H9 (cell line): ENCODE results near the gene BRICD5. TPM values are rescaled to one million over a fixed set of nuclear protein-coding genes. Genes with fewer than 3 reads are reported as not detected.

Experiments
- DNase-seq: peaks from one replicate; pipeline ENCODE4 v3.0.0-alpha.2; 2017
- H2AFZ ChIP-seq: one replicate; pipeline ENCODE4 v1.6.1; 2013; ENCODE audit warnings: mild to moderate bottlenecking, low read length, control low read depth, moderate library complexity
- H2AK5ac ChIP-seq: 2 replicates; pipeline ENCODE4 v1.6.1; 2013; ENCODE audit warnings: low read length, control low read depth, mixed read lengths; ENCODE audit not compliant: insufficient read length
- H2BK120ac ChIP-seq: one replicate; pipeline ENCODE4 v1.6.1; 2013; ENCODE audit warnings: low read depth, mild to moderate bottlenecking, low read length, control low read depth, inconsistent platforms; ENCODE audit not compliant: poor library complexity, severe bottlenecking
- H2BK12ac ChIP-seq: 2 replicates; pipeline ENCODE4 v1.6.1; 2013; ENCODE audit warnings: low read length, control low read depth, mixed read lengths, low read depth; ENCODE audit not compliant: insufficient read length
- H2BK15ac ChIP-seq: 2 replicates; pipeline ENCODE4 v1.6.1; 2013; ENCODE audit warnings: low read depth, low read length, control low read depth
- H2BK20ac ChIP-seq: one replicate; pipeline ENCODE4 v1.6.1; 2013; ENCODE audit warnings: low read depth, mild to moderate bottlenecking, low read length, control low read depth, inconsistent platforms; ENCODE audit not compliant: poor library complexity, severe bottlenecking
- H2BK5ac ChIP-seq: 2 replicates; pipeline ENCODE4 v1.6.1; 2013; ENCODE audit warnings: low read length, control low read depth, mixed read lengths; ENCODE audit not compliant: insufficient read length
- H3K14ac ChIP-seq: 2 replicates; pipeline ENCODE4 v1.6.1; 2013; ENCODE audit warnings: low read length, control low read depth; ENCODE audit not compliant: insufficient read depth
- H3K18ac ChIP-seq: 2 replicates; pipeline ENCODE4 v1.6.1; 2013; ENCODE audit warnings: low read depth, mild to moderate bottlenecking, mixed read lengths, low read length, control low read depth; ENCODE audit not compliant: insufficient read length
- H3K23ac ChIP-seq: 2 replicates; pipeline ENCODE4 v1.6.1; 2013; ENCODE audit warnings: low read length, control low read depth, mixed read lengths, low read depth; ENCODE audit not compliant: insufficient read length
- H3K23me2 ChIP-seq: 2 replicates; pipeline ENCODE4 v1.6.1; 2013; ENCODE audit warnings: low read depth, mild to moderate bottlenecking, mixed read lengths, low read length, control low read depth; ENCODE audit not compliant: insufficient read length, poor library complexity, severe bottlenecking
- H3K27ac ChIP-seq: 2 replicates; pipeline ENCODE4 v1.5.1; 2013; ENCODE audit warnings: low read length, control low read depth, mixed read lengths, low read depth; ENCODE audit not compliant: insufficient read length
- H3K27me3 ChIP-seq: 2 replicates; pipeline ENCODE4 v1.6.1; 2013; ENCODE audit warnings: low read length, control low read depth, inconsistent platforms; ENCODE audit not compliant: insufficient read depth
- H3K4ac ChIP-seq: 2 replicates; pipeline ENCODE4 v1.6.1; 2013; ENCODE audit warnings: low read depth, mild to moderate bottlenecking, control low read depth, inconsistent platforms, low read length, moderate library complexity
- H3K4me1 ChIP-seq: 2 replicates; pipeline ENCODE4 v1.6.1; 2013; ENCODE audit warnings: low read length, control low read depth, inconsistent platforms; ENCODE audit not compliant: insufficient read depth
- H3K4me2 ChIP-seq: 2 replicates; pipeline ENCODE4 v1.6.1; 2013; ENCODE audit warnings: low read length, control low read depth, mixed read lengths; ENCODE audit not compliant: insufficient read length, insufficient read depth
- H3K56ac ChIP-seq: 2 replicates; pipeline ENCODE4 v1.6.1; 2013; ENCODE audit warnings: low read depth, mild to moderate bottlenecking, mixed read lengths, low read length, control low read depth; ENCODE audit not compliant: insufficient read length
- H3K79me1 ChIP-seq: 2 replicates; pipeline ENCODE4 v1.6.1; 2013; ENCODE audit warnings: low read depth, mild to moderate bottlenecking, moderate library complexity, low read length, control low read depth, inconsistent platforms; ENCODE audit not compliant: insufficient read depth, poor library complexity, severe bottlenecking
- H3K79me2 ChIP-seq: 2 replicates; pipeline ENCODE4 v1.6.1; 2013; ENCODE audit warnings: low read length, control low read depth, inconsistent platforms; ENCODE audit not compliant: insufficient read depth
- H3K9ac ChIP-seq: 2 replicates; pipeline ENCODE4 v1.6.1; 2013; ENCODE audit warnings: low read length, control low read depth, mixed read lengths; ENCODE audit not compliant: insufficient read length; ENCODE audit errors: extremely low read depth
- H3K9me3 ChIP-seq: one replicate; pipeline ENCODE4 v1.6.1; 2013; ENCODE audit warnings: low read depth, low read length, inconsistent platforms; ENCODE audit not compliant: control insufficient read depth
- H3T11ph ChIP-seq: one replicate; pipeline ENCODE4 v1.6.1; 2013; ENCODE audit warnings: mild to moderate bottlenecking, low read length, control low read depth, inconsistent platforms
- H4K20me1 ChIP-seq: one replicate; pipeline ENCODE4 v1.6.1; 2013; ENCODE audit not compliant: control insufficient read depth, insufficient read length, insufficient read depth
- H4K5ac ChIP-seq: 2 replicates; pipeline ENCODE4 v1.6.1; 2013; ENCODE audit warnings: low read depth, mild to moderate bottlenecking, mixed read lengths, low read length, control low read depth; ENCODE audit not compliant: insufficient read length
- H4K8ac ChIP-seq: replicated peaks from 2 replicates; pipeline ENCODE4 v1.6.1; 2013; ENCODE audit warnings: low read length, control low read depth, mixed read lengths, low read depth; ENCODE audit not compliant: insufficient read length
- H4K91ac ChIP-seq: 2 replicates; pipeline ENCODE4 v1.6.1; 2013; ENCODE audit warnings: low read depth, mild to moderate bottlenecking, moderate library complexity, mixed read lengths, low read length, control low read depth; ENCODE audit not compliant: insufficient read length
- H3K27ac Mint-ChIP-seq, 3 experiments: 2 replicates in 2 of 3; 3 replicates in 1 of 3; pipeline ENCODE4 v1.8.0; 2020 to 2021; ENCODE audit warnings: mixed read lengths in 3 of 3, mild to moderate bottlenecking in 1 of 3, moderate library complexity in 1 of 3
- H3K27me3 Mint-ChIP-seq: 2 replicates; pipeline ENCODE4 v1.8.0; 2021; ENCODE audit warnings: low read depth, mild to moderate bottlenecking, moderate library complexity, mixed read lengths
- H3K36me3 Mint-ChIP-seq, 3 experiments: 2 replicates in 2 of 3; 3 replicates in 1 of 3; pipeline ENCODE4 v1.8.0; 2020 to 2021; ENCODE audit warnings: low read depth in 3 of 3, mixed read lengths in 3 of 3; ENCODE audit not compliant: insufficient read depth in 1 of 3
- H3K4me1 Mint-ChIP-seq, 2 experiments: 2 replicates each; pipeline ENCODE4 v1.8.0; 2020; ENCODE audit warnings: mixed read lengths in 2 of 2
- H3K4me3 Mint-ChIP-seq, 2 experiments: 2 replicates in 1 of 2; 3 replicates in 1 of 2; pipeline ENCODE4 v1.8.0; 2020 to 2021; ENCODE audit warnings: mild to moderate bottlenecking in 2 of 2, mixed read lengths in 2 of 2, moderate library complexity in 1 of 2
- H3K9me3 Mint-ChIP-seq, 2 experiments: 2 replicates in 1 of 2; 3 replicates in 1 of 2; pipeline ENCODE4 v1.8.0; 2020; ENCODE audit warnings: mild to moderate bottlenecking in 2 of 2, mixed read lengths in 2 of 2, moderate library complexity in 1 of 2
- WGBS: extraction: QIAGEN DNeasy Blood & Tissue Kit; methylation state at CpG from one replicate; pipeline ENCODE4 v1.1.7; 2013; ENCODE audit warnings: missing lambda C conversion rate, low lambda C conversion rate, mixed read lengths; ENCODE audit not compliant: insufficient read length; ENCODE audit errors: extremely low coverage; 5-methylcytosine and 5-hydroxymethylcytosine counted together
- total RNA-seq: library from RNA; stranded (reverse); gene quantifications from 2 replicates; pipeline ENCODE4 v1.2.1, GENCODE V29; 2021
- TF ChIP-seq, protein P1 (sequence below): fragments of 200-600 bp; sonication (generic); conservative IDR thresholded peaks from 3 replicates; pipeline ENCODE4 v1.8.0; 2021; ENCODE audit warnings: antibody characterized with exemption, mild to moderate bottlenecking

Gene BRICD5
- total RNA-seq, 1 experiment from 2014 or later: 11.9 TPM

DNA sequence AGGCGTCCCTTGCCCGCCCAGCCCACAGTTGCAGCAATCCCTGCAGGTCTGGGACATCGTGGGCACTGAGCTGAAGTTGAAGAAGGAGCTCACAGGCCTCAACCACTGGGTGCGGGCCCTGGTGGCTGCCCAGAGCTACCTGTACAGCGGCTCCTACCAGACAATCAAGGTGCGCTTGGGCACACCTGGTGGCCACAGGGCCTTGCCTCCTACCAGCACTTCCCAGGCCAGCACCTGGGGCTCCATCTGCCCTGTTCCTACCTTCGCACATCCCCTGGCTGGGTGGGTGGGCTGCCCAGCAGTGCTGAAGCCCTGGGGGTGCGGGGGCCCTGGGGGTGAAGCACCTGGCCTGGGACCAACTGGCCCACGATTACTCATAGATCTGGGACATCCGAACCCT, 35.2 kb downstream of the BRICD5 start:
- H3K23ac ChIP-seq: no peak overlapping the region

More for the DNA sequence above, 35.2 kb downstream of the BRICD5 start:
- Histone ChIP-seq H3K79me1 (no peaks in the 10 kb centered on the region), H4K8ac (no peak overlapping the region), H3K23me2 (peaks cover 4% of the 10 kb centered on the region), H3K9me3 (no peaks in the 10 kb centered on the region), H3K27me3 (no peaks in the 10 kb centered on the region), H4K91ac (no peak overlapping the region), H3K4ac (no peak overlapping the region), H2BK12ac (no peak overlapping the region), H2BK5ac (no peak overlapping the region), H3K4me2 (no peak overlapping the region), H3K56ac (no peak overlapping the region), H3T11ph (no peak overlapping the region), H3K18ac (no peak overlapping the region), H4K5ac (no peak overlapping the region), H2AK5ac (no peak overlapping the region), H3K4me1 (no peaks in the 10 kb centered on the region), H2BK20ac (no peak overlapping the region), H2AFZ (no peak overlapping the region), H3K27ac (no peak overlapping the region), H3K14ac (no peak overlapping the region), H2BK120ac (no peak overlapping the region), H3K79me2 (no peaks in the 10 kb centered on the region), H4K20me1 (no peaks in the 10 kb centered on the region), H2BK15ac (no peak overlapping the region), H3K9ac (no peak overlapping the region)
- H3K4me3 Mint-ChIP-seq: no peak overlapping the region
- no peaks in the 10 kb centered on the region for H3K27me3 Mint-ChIP-seq
- H3K36me3 Mint-ChIP-seq: peaks cover 11 to 44% (median 41%) of the 10 kb centered on the region in 3 experiments
- no peak for DNase-seq
- WGBS: no CpG with 5 or more reads among the region's 10 CpGs
- H3K27ac Mint-ChIP-seq: no peak overlapping the region
- TF ChIP-seq, protein P1, sequence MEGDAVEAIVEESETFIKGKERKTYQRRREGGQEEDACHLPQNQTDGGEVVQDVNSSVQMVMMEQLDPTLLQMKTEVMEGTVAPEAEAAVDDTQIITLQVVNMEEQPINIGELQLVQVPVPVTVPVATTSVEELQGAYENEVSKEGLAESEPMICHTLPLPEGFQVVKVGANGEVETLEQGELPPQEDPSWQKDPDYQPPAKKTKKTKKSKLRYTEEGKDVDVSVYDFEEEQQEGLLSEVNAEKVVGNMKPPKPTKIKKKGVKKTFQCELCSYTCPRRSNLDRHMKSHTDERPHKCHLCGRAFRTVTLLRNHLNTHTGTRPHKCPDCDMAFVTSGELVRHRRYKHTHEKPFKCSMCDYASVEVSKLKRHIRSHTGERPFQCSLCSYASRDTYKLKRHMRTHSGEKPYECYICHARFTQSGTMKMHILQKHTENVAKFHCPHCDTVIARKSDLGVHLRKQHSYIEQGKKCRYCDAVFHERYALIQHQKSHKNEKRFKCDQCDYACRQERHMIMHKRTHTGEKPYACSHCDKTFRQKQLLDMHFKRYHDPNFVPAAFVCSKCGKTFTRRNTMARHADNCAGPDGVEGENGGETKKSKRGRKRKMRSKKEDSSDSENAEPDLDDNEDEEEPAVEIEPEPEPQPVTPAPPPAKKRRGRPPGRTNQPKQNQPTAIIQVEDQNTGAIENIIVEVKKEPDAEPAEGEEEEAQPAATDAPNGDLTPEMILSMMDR: no peak
- no peaks in the 10 kb centered on the region for H3K4me1 Mint-ChIP-seq
- H3K9me3 Mint-ChIP-seq: no peaks in the 10 kb centered on the region
